SK-N-SH treated with all-trans-retinoic acid at 6 μM for 48 hours (cell line): Measurements from ENCODE around the gene MARS1.
A peak's percentile ranks its signal among the peaks of the same experiment; 100 is the strongest.

Experiments
- ATAC-seq: fragments of 200-7000 bp; cut with Tn5 transposase; 3 replicates; pipeline ENCODE4 v1.9.1; 2020; ENCODE audit warnings: mild to moderate bottlenecking, moderate library complexity
- ARNTL ChIP-seq: fragments of 450-650 bp; formaldehyde crosslinking; IDR thresholded peaks from 2 replicates; pipeline ENCODE4 v1.5.0; 2020; ENCODE audit warnings: low read depth, mild to moderate bottlenecking, moderate library complexity, borderline replicate concordance
- BACH2 ChIP-seq: fragments of 250-450 bp; sonication (Bioruptor Pico); IDR thresholded peaks from 2 replicates; pipeline ENCODE4 v1.9.0; 2021; ENCODE audit warnings: mild to moderate bottlenecking, borderline replicate concordance
- CSDC2 ChIP-seq: fragments of 250-450 bp; sonication (Bioruptor Pico); IDR thresholded peaks from 2 replicates; pipeline ENCODE4 v1.5.0; 2020; ENCODE audit warnings: mild to moderate bottlenecking, moderate library complexity
- ESRRG ChIP-seq: fragments of 250-450 bp; sonication (Bioruptor Pico); IDR thresholded peaks from 2 replicates; pipeline ENCODE4 v1.6.1; 2021; ENCODE audit warnings: mild to moderate bottlenecking
- GLIS3 ChIP-seq: fragments of 250-450 bp; sonication (Bioruptor Pico); IDR thresholded peaks from 2 replicates; pipeline ENCODE4 v1.5.0; 2020; ENCODE audit warnings: mild to moderate bottlenecking, moderate library complexity
- ISL1 ChIP-seq: fragments of 250-450 bp; sonication (Bioruptor Pico); IDR thresholded peaks from 2 replicates; pipeline ENCODE4 v2.1.2; 2022; ENCODE audit warnings: mild to moderate bottlenecking, moderate library complexity
- OSR1 ChIP-seq: fragments of 250-450 bp; sonication (Bioruptor Pico); IDR thresholded peaks from 2 replicates; pipeline ENCODE4 v1.8.0; 2022; ENCODE audit warnings: moderate library complexity, mild to moderate bottlenecking, inconsistent platforms
- PPARA ChIP-seq: fragments of 250-450 bp; sonication (Bioruptor Pico); IDR thresholded peaks from 2 replicates; pipeline ENCODE4 v1.5.0; 2020; ENCODE audit warnings: mild to moderate bottlenecking, borderline replicate concordance
- SNAI2 ChIP-seq: fragments of 250-450 bp; sonication (Bioruptor Pico); IDR thresholded peaks from 2 replicates; pipeline ENCODE4 v1.5.0; 2020; ENCODE audit warnings: mild to moderate bottlenecking, moderate library complexity
- TCF4 ChIP-seq: fragments of 250-450 bp; sonication (Bioruptor Pico); IDR thresholded peaks from 2 replicates; pipeline ENCODE4 v1.8.0; 2021; ENCODE audit warnings: mild to moderate bottlenecking, moderate library complexity, borderline replicate concordance
- TOX ChIP-seq: fragments of 250-450 bp; sonication (Bioruptor Pico); IDR thresholded peaks from 2 replicates; pipeline ENCODE4 v1.8.0; 2021; ENCODE audit warnings: mild to moderate bottlenecking, moderate library complexity, borderline replicate concordance
- ZC3H10 ChIP-seq: fragments of 250-450 bp; sonication (Bioruptor Pico); IDR thresholded peaks from 2 replicates; pipeline ENCODE4 v1.5.1; 2021; ENCODE audit warnings: mild to moderate bottlenecking, moderate library complexity
- ZFP3 ChIP-seq: fragments of 250-450 bp; sonication (Bioruptor Pico); IDR thresholded peaks from 2 replicates; pipeline ENCODE4 v1.5.0; 2020; ENCODE audit warnings: mild to moderate bottlenecking, moderate library complexity
- ZFP30 ChIP-seq: fragments of 450-650 bp; formaldehyde crosslinking; IDR thresholded peaks from 2 replicates; pipeline ENCODE4 v1.5.0; 2022; ENCODE audit warnings: mild to moderate bottlenecking, moderate library complexity
- ZNF565 ChIP-seq: fragments of 450-650 bp; formaldehyde crosslinking; conservative IDR thresholded peaks from 2 replicates; pipeline ENCODE4 v1.5.0; 2020; ENCODE audit warnings: low read depth, mild to moderate bottlenecking, moderate library complexity
- ZNF8 ChIP-seq: fragments of 450-650 bp; formaldehyde crosslinking; IDR thresholded peaks from 2 replicates; pipeline ENCODE4 v1.5.0; 2020; ENCODE audit warnings: mild to moderate bottlenecking, moderate library complexity
- TF ChIP-seq, protein P1 (sequence below): fragments of 250-450 bp; sonication (Bioruptor Pico); IDR thresholded peaks from 2 replicates; pipeline ENCODE4 v1.5.0; 2020; ENCODE audit warnings: mild to moderate bottlenecking, moderate library complexity
- TF ChIP-seq, protein P2 (sequence below): fragments of 250-450 bp; sonication (Bioruptor Pico); IDR thresholded peaks from 2 replicates; pipeline ENCODE4 v1.5.1; 2021; ENCODE audit warnings: mild to moderate bottlenecking, moderate library complexity
- TF ChIP-seq, protein P3 (sequence below): fragments of 250-450 bp; sonication (Bioruptor Pico); IDR thresholded peaks from 2 replicates; pipeline ENCODE4 v1.8.0; 2020; ENCODE audit warnings: mild to moderate bottlenecking, moderate library complexity, borderline replicate concordance
- TF ChIP-seq, protein P4 (sequence below): fragments of 250-450 bp; sonication (Bioruptor Pico); IDR thresholded peaks from 2 replicates; pipeline ENCODE4 v1.8.0; 2021; ENCODE audit warnings: low read depth, mild to moderate bottlenecking, moderate library complexity, borderline replicate concordance

The MARS1 gene

DNA sequence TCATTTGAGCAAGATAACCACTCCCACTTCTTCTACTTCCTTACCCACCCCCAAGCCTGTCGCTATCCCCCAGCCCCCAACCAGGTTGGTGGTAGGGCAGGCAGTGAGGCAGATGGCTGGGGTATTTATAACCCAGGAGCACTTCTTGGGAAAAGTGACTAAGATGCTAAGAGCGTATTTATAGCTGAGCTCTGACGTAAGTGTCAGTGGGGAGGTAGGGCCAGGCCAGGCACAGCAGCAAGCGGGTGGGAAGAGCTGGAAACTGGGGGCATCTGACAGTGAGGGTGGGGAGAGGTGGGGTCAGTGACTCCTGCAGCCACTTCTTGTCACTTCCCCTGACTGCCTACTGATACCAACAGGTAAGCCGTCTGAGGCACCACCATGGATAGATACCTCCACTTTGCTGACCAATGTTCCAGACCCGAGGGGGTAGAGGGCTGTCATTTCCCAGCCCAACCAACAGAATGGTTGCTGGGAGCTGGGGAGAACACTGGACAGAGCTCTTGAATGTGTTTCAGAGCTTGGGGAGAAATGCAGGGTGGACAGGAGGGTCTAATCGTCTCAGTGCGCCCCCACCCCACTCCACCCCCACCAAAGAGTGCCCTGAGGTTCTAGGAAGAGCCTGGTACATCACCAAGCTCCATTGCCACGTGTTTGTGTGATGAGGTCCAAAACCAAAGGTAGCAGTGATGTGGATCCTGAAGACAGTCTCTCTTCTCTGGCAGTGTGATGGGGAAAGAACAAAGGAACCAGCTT is 35.5 kb upstream of the MARS1 start:
- TF ChIP-seq ZC3H10 (CRISPR knock-in tag) (no peak), ZFP30 (CRISPR knock-in tag) (no peak), ZNF8 (no peak), BACH2 (CRISPR knock-in tag) (no peak), ZFP3 (CRISPR knock-in tag) (no peak), TOX (CRISPR knock-in tag) (no peak), OSR1 (CRISPR knock-in tag) (no peak)
- TF ChIP-seq, protein P1, sequence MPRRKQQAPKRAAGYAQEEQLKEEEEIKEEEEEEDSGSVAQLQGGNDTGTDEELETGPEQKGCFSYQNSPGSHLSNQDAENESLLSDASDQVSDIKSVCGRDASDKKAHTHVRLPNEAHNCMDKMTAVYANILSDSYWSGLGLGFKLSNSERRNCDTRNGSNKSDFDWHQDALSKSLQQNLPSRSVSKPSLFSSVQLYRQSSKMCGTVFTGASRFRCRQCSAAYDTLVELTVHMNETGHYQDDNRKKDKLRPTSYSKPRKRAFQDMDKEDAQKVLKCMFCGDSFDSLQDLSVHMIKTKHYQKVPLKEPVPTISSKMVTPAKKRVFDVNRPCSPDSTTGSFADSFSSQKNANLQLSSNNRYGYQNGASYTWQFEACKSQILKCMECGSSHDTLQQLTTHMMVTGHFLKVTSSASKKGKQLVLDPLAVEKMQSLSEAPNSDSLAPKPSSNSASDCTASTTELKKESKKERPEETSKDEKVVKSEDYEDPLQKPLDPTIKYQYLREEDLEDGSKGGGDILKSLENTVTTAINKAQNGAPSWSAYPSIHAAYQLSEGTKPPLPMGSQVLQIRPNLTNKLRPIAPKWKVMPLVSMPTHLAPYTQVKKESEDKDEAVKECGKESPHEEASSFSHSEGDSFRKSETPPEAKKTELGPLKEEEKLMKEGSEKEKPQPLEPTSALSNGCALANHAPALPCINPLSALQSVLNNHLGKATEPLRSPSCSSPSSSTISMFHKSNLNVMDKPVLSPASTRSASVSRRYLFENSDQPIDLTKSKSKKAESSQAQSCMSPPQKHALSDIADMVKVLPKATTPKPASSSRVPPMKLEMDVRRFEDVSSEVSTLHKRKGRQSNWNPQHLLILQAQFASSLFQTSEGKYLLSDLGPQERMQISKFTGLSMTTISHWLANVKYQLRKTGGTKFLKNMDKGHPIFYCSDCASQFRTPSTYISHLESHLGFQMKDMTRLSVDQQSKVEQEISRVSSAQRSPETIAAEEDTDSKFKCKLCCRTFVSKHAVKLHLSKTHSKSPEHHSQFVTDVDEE (CRISPR knock-in tag) = no peak
- TF ChIP-seq, protein P2, sequence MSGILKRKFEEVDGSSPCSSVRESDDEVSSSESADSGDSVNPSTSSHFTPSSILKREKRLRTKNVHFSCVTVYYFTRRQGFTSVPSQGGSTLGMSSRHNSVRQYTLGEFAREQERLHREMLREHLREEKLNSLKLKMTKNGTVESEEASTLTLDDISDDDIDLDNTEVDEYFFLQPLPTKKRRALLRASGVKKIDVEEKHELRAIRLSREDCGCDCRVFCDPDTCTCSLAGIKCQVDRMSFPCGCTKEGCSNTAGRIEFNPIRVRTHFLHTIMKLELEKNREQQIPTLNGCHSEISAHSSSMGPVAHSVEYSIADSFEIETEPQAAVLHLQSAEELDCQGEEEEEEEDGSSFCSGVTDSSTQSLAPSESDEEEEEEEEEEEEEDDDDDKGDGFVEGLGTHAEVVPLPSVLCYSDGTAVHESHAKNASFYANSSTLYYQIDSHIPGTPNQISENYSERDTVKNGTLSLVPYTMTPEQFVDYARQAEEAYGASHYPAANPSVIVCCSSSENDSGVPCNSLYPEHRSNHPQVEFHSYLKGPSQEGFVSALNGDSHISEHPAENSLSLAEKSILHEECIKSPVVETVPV (CRISPR knock-in tag) = no peak
- TF ChIP-seq, protein P3, sequence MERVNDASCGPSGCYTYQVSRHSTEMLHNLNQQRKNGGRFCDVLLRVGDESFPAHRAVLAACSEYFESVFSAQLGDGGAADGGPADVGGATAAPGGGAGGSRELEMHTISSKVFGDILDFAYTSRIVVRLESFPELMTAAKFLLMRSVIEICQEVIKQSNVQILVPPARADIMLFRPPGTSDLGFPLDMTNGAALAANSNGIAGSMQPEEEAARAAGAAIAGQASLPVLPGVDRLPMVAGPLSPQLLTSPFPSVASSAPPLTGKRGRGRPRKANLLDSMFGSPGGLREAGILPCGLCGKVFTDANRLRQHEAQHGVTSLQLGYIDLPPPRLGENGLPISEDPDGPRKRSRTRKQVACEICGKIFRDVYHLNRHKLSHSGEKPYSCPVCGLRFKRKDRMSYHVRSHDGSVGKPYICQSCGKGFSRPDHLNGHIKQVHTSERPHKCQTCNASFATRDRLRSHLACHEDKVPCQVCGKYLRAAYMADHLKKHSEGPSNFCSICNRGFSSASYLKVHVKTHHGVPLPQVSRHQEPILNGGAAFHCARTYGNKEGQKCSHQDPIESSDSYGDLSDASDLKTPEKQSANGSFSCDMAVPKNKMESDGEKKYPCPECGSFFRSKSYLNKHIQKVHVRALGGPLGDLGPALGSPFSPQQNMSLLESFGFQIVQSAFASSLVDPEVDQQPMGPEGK (CRISPR knock-in tag) = no peak
- peak; percentile 62 for ATAC-seq

DNA sequence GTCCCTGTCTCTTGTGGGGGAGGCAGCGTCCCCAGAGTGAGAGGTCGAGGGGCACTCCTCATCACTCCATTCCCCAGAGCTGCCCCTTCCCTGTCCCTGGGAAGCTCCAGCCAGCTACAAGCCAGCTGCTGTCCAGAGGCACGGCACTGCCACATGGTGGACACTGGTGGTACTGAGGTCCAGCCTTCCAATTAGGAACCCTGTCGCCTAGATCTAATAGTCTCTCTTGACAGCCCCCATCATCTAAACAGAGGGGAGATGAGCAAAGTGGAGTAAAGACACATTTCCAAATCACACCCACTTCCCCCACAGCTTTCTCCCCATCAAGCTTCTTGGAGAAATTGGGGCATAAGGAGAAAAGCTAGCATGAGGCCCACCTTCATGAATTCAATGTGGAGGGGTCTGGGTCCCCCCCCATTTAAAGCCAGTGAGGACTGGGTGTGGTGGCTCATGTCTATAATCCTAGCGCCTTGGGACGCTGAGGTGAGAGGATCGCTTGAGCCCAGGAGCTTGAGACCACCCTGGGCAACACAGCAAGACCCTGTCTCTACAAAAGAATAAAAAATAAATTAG is 34.8 kb upstream of the MARS1 start:
- peak; percentile 88 for ATAC-seq
- no peak for TF ChIP-seq ZC3H10 (CRISPR knock-in tag)
- TF ChIP-seq ZNF565 (CRISPR knock-in tag) = no peak
- no peak for TF ChIP-seq ZNF8
- TF ChIP-seq ESRRG (CRISPR knock-in tag) = no peak
- TF ChIP-seq, all 23 proteins: peak for 0

DNA sequence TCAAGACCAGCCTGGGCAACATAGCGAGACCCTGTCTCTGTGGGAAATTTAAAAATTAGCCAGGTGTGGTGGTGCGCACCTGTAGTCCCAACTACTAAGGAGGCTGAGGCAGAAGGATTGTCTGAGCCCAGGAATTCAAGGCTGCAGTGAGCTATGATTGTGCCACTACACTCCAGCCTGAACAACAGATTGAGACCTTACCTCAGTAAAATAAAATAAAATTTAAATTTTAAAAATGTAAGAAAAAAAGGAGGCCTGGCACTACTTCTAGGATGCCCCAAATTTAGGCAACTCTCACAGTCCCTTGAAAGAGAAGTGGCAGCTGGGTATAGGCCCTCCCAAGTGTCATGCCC is 33.7 kb upstream of the MARS1 start:
- ATAC-seq = no peak

More for the DNA sequence above, 33.7 kb upstream of the MARS1 start:
- TF ChIP-seq PPARA (CRISPR knock-in tag) (no peak), ZNF8 (no peak), SNAI2 (no peak), ESRRG (CRISPR knock-in tag) (no peak), ZNF565 (CRISPR knock-in tag) (no peak), ISL1 (CRISPR knock-in tag) (no peak), GLIS3 (CRISPR knock-in tag) (no peak), BACH2 (CRISPR knock-in tag) (no peak), TOX (CRISPR knock-in tag) (no peak), CSDC2 (CRISPR knock-in tag) (no peak), ZFP3 (CRISPR knock-in tag) (no peak), TCF4 (CRISPR knock-in tag) (no peak), ARNTL (CRISPR knock-in tag) (no peak), ZFP30 (CRISPR knock-in tag) (no peak)
- TF ChIP-seq, protein P4, sequence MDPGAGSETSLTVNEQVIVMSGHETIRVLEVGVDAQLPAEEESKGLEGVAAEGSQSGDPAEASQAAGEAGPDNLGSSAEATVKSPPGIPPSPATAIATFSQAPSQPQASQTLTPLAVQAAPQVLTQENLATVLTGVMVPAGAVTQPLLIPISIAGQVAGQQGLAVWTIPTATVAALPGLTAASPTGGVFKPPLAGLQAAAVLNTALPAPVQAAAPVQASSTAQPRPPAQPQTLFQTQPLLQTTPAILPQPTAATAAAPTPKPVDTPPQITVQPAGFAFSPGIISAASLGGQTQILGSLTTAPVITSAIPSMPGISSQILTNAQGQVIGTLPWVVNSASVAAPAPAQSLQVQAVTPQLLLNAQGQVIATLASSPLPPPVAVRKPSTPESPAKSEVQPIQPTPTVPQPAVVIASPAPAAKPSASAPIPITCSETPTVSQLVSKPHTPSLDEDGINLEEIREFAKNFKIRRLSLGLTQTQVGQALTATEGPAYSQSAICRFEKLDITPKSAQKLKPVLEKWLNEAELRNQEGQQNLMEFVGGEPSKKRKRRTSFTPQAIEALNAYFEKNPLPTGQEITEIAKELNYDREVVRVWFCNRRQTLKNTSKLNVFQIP = no peak
- TF ChIP-seq, protein P3 (CRISPR knock-in tag) = no peak
- TF ChIP-seq, protein P1 (CRISPR knock-in tag) = no peak
